Measurements from ENCODE around the gene LDLRAD4.

The LDLRAD4 gene

GRCh38 chr18:13451661-13452387 is 233.3 kb downstream of the LDLRAD4 start:
- H3K27me3 ChIP-seq (ENCODE audit: insufficient read depth, low read length) = peaks cover 10% of the 10 kb centered on the region
- no peaks in the 10 kb centered on the region for H3K4me1 ChIP-seq (ENCODE audit: control insufficient read depth, insufficient read depth, low read length, unreplicated experiment)
- no peak overlapping the region for H3K4me3 ChIP-seq (ENCODE audit: low read depth, low read length)

GRCh38 chr18:13452388-13452811 is 233.8 kb downstream of the LDLRAD4 start:
- Histone ChIP-seq H3K27ac (ENCODE audit: low read depth, low read length) (no peak overlapping the region), H2AFZ (ENCODE audit: low read length, unreplicated experiment) (no peak overlapping the region), H3K27me3 (ENCODE audit: insufficient read depth, low read length) (peaks cover 10% of the 10 kb centered on the region), H3K4me3 (ENCODE audit: low read depth, low read length) (no peak overlapping the region), H3K36me3 (ENCODE audit: insufficient read depth, low read length) (no peaks in the 10 kb centered on the region), H3K79me2 (ENCODE audit: control insufficient read depth, insufficient read depth, low read length, unreplicated experiment) (no peaks in the 10 kb centered on the region), H3K4me1 (ENCODE audit: control insufficient read depth, insufficient read depth, low read length, unreplicated experiment) (no peaks in the 10 kb centered on the region)

More at GRCh38 chr18:13451661-13452387, 233.3 kb downstream of the LDLRAD4 start:
- Histone ChIP-seq H3K79me2 (ENCODE audit: control insufficient read depth, insufficient read depth, low read length, unreplicated experiment) (no peaks in the 10 kb centered on the region), H3K36me3 (ENCODE audit: insufficient read depth, low read length) (no peaks in the 10 kb centered on the region), H2AFZ (ENCODE audit: low read length, unreplicated experiment) (no peak overlapping the region), H3K27ac (ENCODE audit: low read depth, low read length) (no peak overlapping the region)

- Histone ChIP-seq H2AFZ (ENCODE audit: low read length, unreplicated experiment) (no peak overlapping the region), H3K79me2 (ENCODE audit: control insufficient read depth, insufficient read depth, low read length, unreplicated experiment) (no peaks in the 10 kb centered on the region), H3K4me3 (ENCODE audit: low read depth, low read length) (no peak overlapping the region), H3K36me3 (ENCODE audit: insufficient read depth, low read length) (no peaks in the 10 kb centered on the region), H3K4me1 (ENCODE audit: control insufficient read depth, insufficient read depth, low read length, unreplicated experiment) (no peaks in the 10 kb centered on the region), H3K27ac (ENCODE audit: low read depth, low read length) (no peak overlapping the region), H3K27me3 (ENCODE audit: insufficient read depth, low read length) (peaks cover 10% of the 10 kb centered on the region)
Measured at GRCh38 chr18:13452871-13453680, 234.5 kb downstream of the LDLRAD4 start.

GRCh38 chr18:13453714-13454113 is 235.2 kb downstream of the LDLRAD4 start:
- Histone ChIP-seq H3K79me2 (ENCODE audit: control insufficient read depth, insufficient read depth, low read length, unreplicated experiment) (no peaks in the 10 kb centered on the region), H3K36me3 (ENCODE audit: insufficient read depth, low read length) (no peaks in the 10 kb centered on the region), H2AFZ (ENCODE audit: low read length, unreplicated experiment) (no peak overlapping the region), H3K4me3 (ENCODE audit: low read depth, low read length) (no peak overlapping the region), H3K27ac (ENCODE audit: low read depth, low read length) (no peak overlapping the region), H3K27me3 (ENCODE audit: insufficient read depth, low read length) (peaks cover 10% of the 10 kb centered on the region), H3K4me1 (ENCODE audit: control insufficient read depth, insufficient read depth, low read length, unreplicated experiment) (no peaks in the 10 kb centered on the region)

- no peaks in the 10 kb centered on the region for H3K79me2 ChIP-seq (ENCODE audit: control insufficient read depth, insufficient read depth, low read length, unreplicated experiment)
- no peak overlapping the region for H3K27ac ChIP-seq (ENCODE audit: low read depth, low read length)
- no peaks in the 10 kb centered on the region for H3K4me1 ChIP-seq (ENCODE audit: control insufficient read depth, insufficient read depth, low read length, unreplicated experiment)
- no peak overlapping the region for H2AFZ ChIP-seq (ENCODE audit: low read length, unreplicated experiment)
- no peaks in the 10 kb centered on the region for H3K36me3 ChIP-seq (ENCODE audit: insufficient read depth, low read length)
- peaks cover 10% of the 10 kb centered on the region for H3K27me3 ChIP-seq (ENCODE audit: insufficient read depth, low read length)
- H3K4me3 ChIP-seq (ENCODE audit: low read depth, low read length) = no peak overlapping the region
Measured at GRCh38 chr18:13454363-13455150, 236.0 kb downstream of the LDLRAD4 start.

GRCh38 chr18:13455471-13455870 is 236.9 kb downstream of the LDLRAD4 start:
- no peak overlapping the region for H3K27ac ChIP-seq (ENCODE audit: low read depth, low read length)
- H3K4me1 ChIP-seq (ENCODE audit: control insufficient read depth, insufficient read depth, low read length, unreplicated experiment) = no peaks in the 10 kb centered on the region
- no peak overlapping the region for H2AFZ ChIP-seq (ENCODE audit: low read length, unreplicated experiment)
- no peak overlapping the region for H3K4me3 ChIP-seq (ENCODE audit: low read depth, low read length)
- H3K79me2 ChIP-seq (ENCODE audit: control insufficient read depth, insufficient read depth, low read length, unreplicated experiment) = no peaks in the 10 kb centered on the region
- peaks cover 10% of the 10 kb centered on the region for H3K27me3 ChIP-seq (ENCODE audit: insufficient read depth, low read length)
- H3K36me3 ChIP-seq (ENCODE audit: insufficient read depth, low read length) = no peaks in the 10 kb centered on the region

- no peaks in the 10 kb centered on the region for H3K36me3 ChIP-seq (ENCODE audit: insufficient read depth, low read length)
- H3K4me3 ChIP-seq (ENCODE audit: low read depth, low read length) = no peak overlapping the region
- no peak overlapping the region for H2AFZ ChIP-seq (ENCODE audit: low read length, unreplicated experiment)
- H3K27me3 ChIP-seq (ENCODE audit: insufficient read depth, low read length) = peaks cover 10% of the 10 kb centered on the region
- no peaks in the 10 kb centered on the region for H3K79me2 ChIP-seq (ENCODE audit: control insufficient read depth, insufficient read depth, low read length, unreplicated experiment)
- H3K27ac ChIP-seq (ENCODE audit: low read depth, low read length) = no peak overlapping the region
- H3K4me1 ChIP-seq (ENCODE audit: control insufficient read depth, insufficient read depth, low read length, unreplicated experiment) = no peaks in the 10 kb centered on the region
Measured at GRCh38 chr18:13455960-13456481, 237.5 kb downstream of the LDLRAD4 start.

- Histone ChIP-seq H3K79me2 (ENCODE audit: control insufficient read depth, insufficient read depth, low read length, unreplicated experiment) (no peaks in the 10 kb centered on the region), H3K27me3 (ENCODE audit: insufficient read depth, low read length) (peaks cover 10% of the 10 kb centered on the region), H3K27ac (ENCODE audit: low read depth, low read length) (no peak overlapping the region), H2AFZ (ENCODE audit: low read length, unreplicated experiment) (no peak overlapping the region), H3K4me1 (ENCODE audit: control insufficient read depth, insufficient read depth, low read length, unreplicated experiment) (no peaks in the 10 kb centered on the region), H3K4me3 (ENCODE audit: low read depth, low read length) (no peak overlapping the region), H3K36me3 (ENCODE audit: insufficient read depth, low read length) (no peaks in the 10 kb centered on the region)
Measured at GRCh38 chr18:13456736-13457271, 238.2 kb downstream of the LDLRAD4 start.

GRCh38 chr18:13457327-13457726 is 238.8 kb downstream of the LDLRAD4 start:
- Histone ChIP-seq H3K4me1 (ENCODE audit: control insufficient read depth, insufficient read depth, low read length, unreplicated experiment) (no peaks in the 10 kb centered on the region), H2AFZ (ENCODE audit: low read length, unreplicated experiment) (no peak overlapping the region), H3K79me2 (ENCODE audit: control insufficient read depth, insufficient read depth, low read length, unreplicated experiment) (no peaks in the 10 kb centered on the region), H3K27ac (ENCODE audit: low read depth, low read length) (no peak overlapping the region), H3K4me3 (ENCODE audit: low read depth, low read length) (no peak overlapping the region), H3K27me3 (ENCODE audit: insufficient read depth, low read length) (peaks cover 10% of the 10 kb centered on the region), H3K36me3 (ENCODE audit: insufficient read depth, low read length) (no peaks in the 10 kb centered on the region)

- no peaks in the 10 kb centered on the region for H3K79me2 ChIP-seq (ENCODE audit: control insufficient read depth, insufficient read depth, low read length, unreplicated experiment)
- no peaks in the 10 kb centered on the region for H3K27me3 ChIP-seq (ENCODE audit: insufficient read depth, low read length)
- no peak overlapping the region for H2AFZ ChIP-seq (ENCODE audit: low read length, unreplicated experiment)
- no peaks in the 10 kb centered on the region for H3K36me3 ChIP-seq (ENCODE audit: insufficient read depth, low read length)
- H3K4me3 ChIP-seq (ENCODE audit: low read depth, low read length) = no peak overlapping the region
- H3K4me1 ChIP-seq (ENCODE audit: control insufficient read depth, insufficient read depth, low read length, unreplicated experiment) = no peaks in the 10 kb centered on the region
- no peak overlapping the region for H3K27ac ChIP-seq (ENCODE audit: low read depth, low read length)
Measured at GRCh38 chr18:13460946-13461345, 242.4 kb downstream of the LDLRAD4 start.
